Endothelial cell of umbilical vein (primary cell): Measurements from ENCODE around the gene FOXD4L1. TPM values are rescaled to one million over a fixed set of nuclear protein-coding genes. Genes with fewer than 3 reads are reported as not detected.
"Not testable (repeated sequence)": the region's sequence is repeated elsewhere in the genome, so short reads cannot be mapped to it uniquely, and the experiment has no call there.

Source experiments
- Bru-seq: library from RNA; stranded (reverse); fragments of 400-500 nt; gene quantifications from one replicate; lab custom pipeline; 2021; lab: Mats Ljungman, UMichigan
- BruChase-seq, 2 experiments: library from RNA; stranded (reverse); fragments of 400-500 nt; gene quantifications; one replicate each; lab custom pipeline; 2021; lab: Mats Ljungman, UMichigan
- BruUV-seq: library from RNA; stranded (reverse); fragments of 400-500 nt; replicated peaks from 2 replicates; lab custom pipeline; 2021; lab: Mats Ljungman, UMichigan
- CTCF ChIA-PET: fragments of 300-600, 350-600 bp; sonication (Branson Sonifier 250); formaldehyde crosslinking; loops from one replicate; lab custom pipeline; 2021; ENCODE audit warnings: antibody characterized with exemption, inconsistent platforms; lab: Charles Lee
- POLR2A ChIA-PET: fragments of 300-600, 350-600 bp; sonication (Branson Sonifier 250); formaldehyde crosslinking; loops from one replicate; lab custom pipeline; 2021; ENCODE audit warnings: antibody characterized with exemption, inconsistent platforms; lab: Charles Lee
- DNase-seq: peaks from one replicate; pipeline ENCODE4 v3.0.0-alpha.2; 2011; ENCODE audit warnings: low read depth, low spot score
- FAIRE-seq: peaks from 2 replicates; lab custom pipeline; 2011; peaks lifted over from hg19 to GRCh38; lab: Jason Lieb, UNC
- H2AFZ ChIP-seq: 2 replicates; pipeline ENCODE4 v1.6.0; 2012; ENCODE audit warnings: low read depth, low read length, control low read depth, inconsistent platforms
- H3K27ac ChIP-seq: 2 replicates; pipeline ENCODE4 v1.5.1; 2011; ENCODE audit warnings: low read depth, mild to moderate bottlenecking, control low read depth, low read length, moderate library complexity; ENCODE audit not compliant: insufficient read depth
- H3K27me3 ChIP-seq, 2 experiments: 2 replicates each; pipeline versions ENCODE4 v1.6.0 to v1.6.1; 2011; ENCODE audit warnings: low read length in 2 of 2, mixed read lengths in 1 of 2; ENCODE audit not compliant: control insufficient read depth in 2 of 2, insufficient read depth in 2 of 2
- H3K36me3 ChIP-seq, 2 experiments: 2 replicates in 1 of 2; 3 replicates in 1 of 2; pipeline ENCODE4 v1.5.1; 2011; ENCODE audit warnings: low read length in 2 of 2, mild to moderate bottlenecking in 1 of 2, moderate library complexity in 1 of 2; ENCODE audit not compliant: control insufficient read depth in 2 of 2, insufficient read depth in 2 of 2; ENCODE audit errors: extremely low read depth in 1 of 2
- H3K4me1 ChIP-seq: 3 replicates; pipeline ENCODE4 v1.5.1; 2011; ENCODE audit warnings: mild to moderate bottlenecking, low read length; ENCODE audit not compliant: control insufficient read depth, insufficient read depth; ENCODE audit errors: extremely low read depth
- H3K4me2 ChIP-seq: 2 replicates; pipeline ENCODE4 v1.6.1; 2011; ENCODE audit warnings: low read length, control low read depth, mixed read lengths; ENCODE audit not compliant: insufficient read depth
- H3K4me3 ChIP-seq, 3 experiments: fragments of 200-600 bp in 1 of 3; sonication (generic), shearing (Covaris generic) in 1 of 3; replicated peaks in 1 of 3; 2 replicates each; pipeline ENCODE4 v1.5.1; 2011 to 2016; ENCODE audit warnings: control low read depth in 3 of 3, low read length in 3 of 3, mild to moderate bottlenecking in 2 of 3, inconsistent platforms in 1 of 3, low read depth in 1 of 3, moderate library complexity in 1 of 3; ENCODE audit not compliant: insufficient read depth in 1 of 3
- H3K79me2 ChIP-seq: 2 replicates; pipeline ENCODE4 v1.6.0; 2012; ENCODE audit warnings: low read length, inconsistent platforms; ENCODE audit not compliant: control insufficient read depth, insufficient read depth
- H3K9ac ChIP-seq: replicated peaks from 2 replicates; pipeline ENCODE3; 2011; ENCODE audit warnings: low read length, control low read depth; ENCODE audit not compliant: insufficient read depth; ENCODE audit errors: extremely low read depth
- H3K9me1 ChIP-seq: replicated peaks from 3 replicates; pipeline ENCODE4 v1.6.0; 2011; ENCODE audit warnings: mild to moderate bottlenecking, low read length; ENCODE audit not compliant: control insufficient read depth, insufficient read depth; ENCODE audit errors: extremely low read depth
- H3K9me3 ChIP-seq: replicated peaks from 2 replicates; pipeline ENCODE4 v1.5.1; 2012; ENCODE audit warnings: low read length, inconsistent platforms; ENCODE audit not compliant: control insufficient read depth, insufficient read depth
- H4K20me1 ChIP-seq: replicated peaks from 2 replicates; pipeline ENCODE3; 2011; ENCODE audit warnings: mild to moderate bottlenecking, low read length; ENCODE audit not compliant: control insufficient read depth, insufficient read depth; ENCODE audit errors: extremely low read depth
- dilution Hi-C: fragments of 300-500 bp; cut with MboI; formaldehyde crosslinking; loops from one replicate; pipeline ENCODE4 v1.15.0; 2019; ENCODE audit warnings: low sequenced_read_pairs; ENCODE audit not compliant: extremely low pct_ligation_motif_present
- intact Hi-C: fragments of 100-400 bp; cut with micrococcal nuclease; formaldehyde crosslinking; loops from one replicate; pipeline ENCODE4 v1.10.0; 2022
- long read RNA-seq: library from polyadenylated mRNA; stranded (forward); transcript quantifications from one replicate; pipeline ENCODE4 v2.0.0, GENCODE V29; 2021
- polyA minus RNA-seq, 3 experiments: library from RNA; depleted of rRNA, polyadenylated mRNA; stranded (reverse); fragments of >200 nt; gene quantifications; 1 replicate in 1 of 3; 2 replicates in 2 of 3; pipeline ENCODE4 v1.2.3, GENCODE V29; 2011
- polyA plus RNA-seq, 4 experiments: library from polyadenylated mRNA; depleted of rRNA in 3 of 4; stranded (reverse) in 3 of 4; unstranded in 1 of 4; fragments of >200 nt; gene quantifications; 2 replicates each; pipeline versions ENCODE4 v1.2.1 to v1.2.3, GENCODE V29; 2011 to 2012; ENCODE audit warnings: missing spikeins in 1 of 4
- total RNA-seq: library from RNA; stranded (reverse); gene quantifications from 2 replicates; pipeline ENCODE4 v1.2.3, GENCODE V29; 2021

FOXD4L1 gene
- total RNA-seq, result 0.18 TPM in 1 of 2 replicates, not detected in the other
- 0.04 and 0.06 TPM in 2 replicates for polyA plus RNA-seq
- 0.04 TPM in 1 of 2 replicates, not detected in the other for polyA plus RNA-seq (2011; cell fraction: cytosol; rRNA removed)
- 0.17 and 0.18 TPM in 2 replicates for polyA plus RNA-seq (2011; cell fraction: nucleus; rRNA removed)
- polyA plus RNA-seq (2012), result not detected in 2 replicates
- polyA minus RNA-seq, result 0.19 and 0.36 TPM in 2 replicates
- not detected for polyA minus RNA-seq (2011; cell fraction: cytosol; rRNA and poly(A)+ RNA removed)
- polyA minus RNA-seq (2011; cell fraction: nucleus; rRNA and poly(A)+ RNA removed), result 0.24 TPM in 1 of 2 replicates, not detected in the other
- percentile 29 among the genes with signal in this experiment for Bru-seq, nascent RNA
- BruChase-seq, experiment 1, labeled RNA remaining after a 6-hour chase, result percentile 33 among the genes with signal in this experiment
- percentile 36 among the genes with signal in this experiment for BruChase-seq, experiment 2, labeled RNA remaining after a 2-hour chase
- long read RNA-seq, result 0 reads

DNA sequence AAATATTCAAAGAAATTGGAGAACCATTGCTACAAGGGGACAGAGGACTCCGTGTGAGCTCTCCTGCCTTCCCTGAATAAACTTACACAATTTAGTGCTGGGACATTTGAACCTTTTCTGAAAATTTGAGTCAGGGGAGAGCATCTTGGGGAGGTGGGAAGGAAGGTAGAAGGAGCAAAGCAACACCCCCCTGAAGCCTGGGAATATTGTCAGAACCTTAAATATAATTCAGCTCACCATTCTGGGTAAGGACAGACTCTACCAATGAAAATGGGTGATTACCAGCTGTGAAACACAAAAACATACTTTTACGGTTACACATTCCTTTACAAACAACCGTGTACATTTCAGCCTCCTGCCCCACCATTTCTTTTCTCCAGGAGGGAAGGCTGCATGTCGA is at the start of gene FOXD4L1:
Gene FOXD4L1, plus strand, starts transcription at position 301 of the 400 bp plus-strand sequence. CDS start 592 bp downstream, outside the sequence.
- H3K79me2 ChIP-seq, POLR2A ChIA-PET, H3K9ac ChIP-seq, intact Hi-C loops, H3K27ac ChIP-seq, BruUV-seq, FAIRE-seq, H3K4me2 ChIP-seq, dilution Hi-C loops, H3K9me1 ChIP-seq, H3K4me1 ChIP-seq, H4K20me1 ChIP-seq, H3K4me3 ChIP-seq, CTCF ChIA-PET, H3K9me3 ChIP-seq, H2AFZ ChIP-seq, DNase-seq, H3K36me3 ChIP-seq: not testable (repeated sequence)
- H3K27me3 ChIP-seq, result peaks cover 12 to 22% of the 10 kb centered on the region in 2 experiments

DNA sequence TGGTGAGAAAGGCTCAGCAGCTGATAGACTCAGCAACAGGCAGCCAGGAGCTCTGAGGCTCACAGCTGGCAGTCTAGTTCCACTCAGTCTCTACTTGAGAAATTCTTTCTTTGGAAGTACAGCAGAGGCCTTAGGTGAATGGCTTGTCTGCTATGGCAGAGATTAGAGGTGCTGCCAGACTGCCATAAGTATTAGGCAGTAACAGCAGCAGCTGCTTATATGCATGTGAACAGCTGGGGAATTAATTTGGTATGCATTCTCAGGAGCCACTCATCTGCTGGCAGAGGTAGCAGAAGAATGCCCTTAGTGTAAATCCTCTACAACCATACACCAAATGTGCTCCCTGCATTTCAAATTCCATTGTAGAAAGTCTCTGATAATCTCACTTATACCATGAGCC is 32.7 kb upstream of the FOXD4L1 start:
- BruUV-seq, POLR2A ChIA-PET, H3K4me1 ChIP-seq, H4K20me1 ChIP-seq, H3K36me3 ChIP-seq, CTCF ChIA-PET, dilution Hi-C loops, FAIRE-seq, H3K79me2 ChIP-seq, DNase-seq, H3K4me2 ChIP-seq, H2AFZ ChIP-seq, H3K4me3 ChIP-seq, H3K9me1 ChIP-seq, H3K27me3 ChIP-seq, H3K9ac ChIP-seq, H3K27ac ChIP-seq, intact Hi-C loops, H3K9me3 ChIP-seq: not testable (repeated sequence)

DNA sequence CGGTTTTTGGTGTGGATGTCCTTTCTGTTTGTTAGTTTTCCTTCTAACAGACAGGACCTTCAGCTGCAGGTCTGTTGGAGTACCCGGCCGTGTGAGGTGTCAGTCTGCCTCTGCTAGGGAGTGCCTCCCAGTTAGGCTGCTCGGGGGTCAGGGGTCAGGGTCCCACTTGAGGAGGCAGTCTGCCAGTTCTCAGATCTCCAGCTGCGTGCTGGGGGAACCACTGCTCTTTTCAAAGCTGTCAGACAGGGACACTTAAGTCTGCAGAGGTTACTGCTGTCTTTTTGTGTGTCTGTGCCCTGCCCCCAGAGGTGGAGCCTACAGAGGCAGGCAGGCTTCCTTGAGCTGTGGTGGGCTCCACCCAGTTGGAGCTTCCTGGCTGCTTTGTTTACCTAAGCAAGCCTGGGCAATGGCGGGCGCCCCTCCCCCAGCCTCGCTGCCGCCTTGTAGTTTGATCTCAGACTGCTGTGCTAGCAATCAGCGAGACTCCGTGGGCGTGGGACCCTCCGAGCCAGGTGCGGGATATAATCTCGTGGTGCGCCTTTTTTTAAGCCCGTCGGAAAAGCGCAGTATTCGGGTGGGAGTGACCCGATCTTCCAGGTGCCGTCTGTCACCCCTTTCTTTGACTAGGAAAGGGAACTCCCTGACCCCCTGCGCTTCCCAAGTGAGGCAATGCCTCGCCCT is 21.6 kb upstream of the FOXD4L1 start:
- H3K9ac ChIP-seq, H3K4me3 ChIP-seq, H3K27ac ChIP-seq, H3K4me1 ChIP-seq, H3K9me1 ChIP-seq, H3K9me3 ChIP-seq, POLR2A ChIA-PET, H3K27me3 ChIP-seq, DNase-seq, FAIRE-seq, H2AFZ ChIP-seq, H3K36me3 ChIP-seq, CTCF ChIA-PET, H3K4me2 ChIP-seq, H4K20me1 ChIP-seq, H3K79me2 ChIP-seq, dilution Hi-C loops, BruUV-seq, intact Hi-C loops: not testable (repeated sequence)

DNA sequence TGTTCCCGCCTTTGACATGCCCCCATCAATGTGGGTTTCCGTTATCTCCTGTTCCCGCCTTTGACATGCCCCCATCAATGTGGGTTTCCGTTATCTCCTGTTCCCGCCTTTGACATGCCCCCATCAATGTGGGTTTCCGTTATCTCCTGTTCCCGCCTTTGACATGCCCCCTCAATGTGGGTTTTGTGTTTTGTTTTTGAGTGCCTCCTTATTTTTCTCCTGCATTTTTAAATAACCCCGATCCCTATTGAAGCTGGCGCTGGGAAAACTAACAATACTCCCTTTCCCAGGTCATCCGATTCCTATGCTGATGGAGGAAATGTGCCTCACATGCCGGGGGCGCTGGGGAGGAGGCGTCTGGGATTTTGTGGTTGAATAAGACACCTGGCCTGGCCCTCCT is 1.9 kb upstream of the FOXD4L1 start:
- H3K36me3 ChIP-seq, FAIRE-seq, BruUV-seq, H3K27ac ChIP-seq, H3K9me3 ChIP-seq, H4K20me1 ChIP-seq, H3K4me3 ChIP-seq, POLR2A ChIA-PET, DNase-seq, H3K9me1 ChIP-seq, H3K27me3 ChIP-seq, CTCF ChIA-PET, intact Hi-C loops, H3K4me1 ChIP-seq, H2AFZ ChIP-seq, H3K79me2 ChIP-seq, H3K4me2 ChIP-seq, dilution Hi-C loops, H3K9ac ChIP-seq: not testable (repeated sequence)
